Liver (tissue), 9 donors: ENCODE results near the gene CHPT1. TPM values are rescaled to one million over a fixed set of nuclear protein-coding genes. Genes with fewer than 3 reads are reported as not detected.

Experiments
- DNase-seq: peaks from one replicate; pipeline ENCODE4 v3.0.0-alpha.2; 2017; ENCODE audit warnings: low spot score
- H3K27ac ChIP-seq, 2 donors: one replicate each; pipeline ENCODE4 v1.7.0; 2013; ENCODE audit warnings: inconsistent platforms in 2 of 2, low read length in 2 of 2, control low read depth in 1 of 2, low read depth in 1 of 2, mild to moderate bottlenecking in 1 of 2
- H3K27me3 ChIP-seq, 4 donors: one replicate each; pipeline versions ENCODE4 v1.6.1 to v1.7.0; 2013; ENCODE audit warnings: low read length in 3 of 4, inconsistent platforms in 1 of 4, mild to moderate bottlenecking in 1 of 4, moderate library complexity in 1 of 4; ENCODE audit not compliant: control insufficient read depth in 4 of 4, insufficient read depth in 4 of 4
- H3K36me3 ChIP-seq, 4 donors: one replicate each; pipeline versions ENCODE4 v1.6.1 to v1.7.0; 2013; ENCODE audit warnings: low read length in 3 of 4, mild to moderate bottlenecking in 3 of 4, low read depth in 1 of 4, moderate library complexity in 1 of 4; ENCODE audit not compliant: control insufficient read depth in 4 of 4, insufficient read depth in 3 of 4
- H3K4me1 ChIP-seq, 4 donors: one replicate each; pipeline versions ENCODE4 v1.6.1 to v1.7.0; 2013; ENCODE audit warnings: low read length in 3 of 4, mild to moderate bottlenecking in 3 of 4, moderate library complexity in 1 of 4; ENCODE audit not compliant: control insufficient read depth in 4 of 4, insufficient read depth in 4 of 4
- H3K4me3 ChIP-seq, 3 donors: one replicate each; pipeline versions ENCODE4 v1.6.1 to v1.7.0; 2013; ENCODE audit warnings: low read length in 3 of 3, control low read depth in 1 of 3, low read depth in 1 of 3, mild to moderate bottlenecking in 1 of 3
- H3K9ac ChIP-seq, 2 donors: one replicate each; pipeline ENCODE4 v1.7.0; 2013; ENCODE audit warnings: low read length in 2 of 2, mild to moderate bottlenecking in 2 of 2, moderate library complexity in 2 of 2, control low read depth in 1 of 2, low read depth in 1 of 2
- H3K9me3 ChIP-seq, 4 donors: one replicate each; pipeline versions ENCODE4 v1.6.1 to v1.7.0; 2013; ENCODE audit warnings: low read length in 3 of 4; ENCODE audit not compliant: control insufficient read depth in 4 of 4
- ATF3 ChIP-seq: IDR thresholded peaks from 2 replicates; pipeline ENCODE4 v1.6.1; 2016; ENCODE audit warnings: antibody characterized with exemption
- CTCF ChIP-seq: fragments of 150-350 bp; IDR thresholded peaks from 2 replicates; pipeline ENCODE4 v1.5.1; 2017; ENCODE audit warnings: improper control_type of control experiment, low read depth, low read length; ENCODE audit not compliant: missing input control
- EGR1 ChIP-seq, 2 donors: IDR thresholded peaks; 2 replicates each; pipeline ENCODE4 v1.6.1; 2016 to 2018; ENCODE audit warnings: antibody characterized with exemption in 2 of 2, low read depth in 2 of 2
- FOXA1 ChIP-seq: IDR thresholded peaks from 2 replicates; pipeline ENCODE4 v1.6.1; 2016; ENCODE audit warnings: antibody characterized with exemption
- FOXA2 ChIP-seq: IDR thresholded peaks from 2 replicates; pipeline ENCODE4 v1.6.1; 2016; ENCODE audit warnings: antibody characterized with exemption
- GABPA ChIP-seq, 2 donors: IDR thresholded peaks in 1 of 2; conservative IDR thresholded peaks in 1 of 2; 2 replicates each; pipeline ENCODE4 v1.6.1; 2016; ENCODE audit warnings: antibody characterized with exemption in 2 of 2, mild to moderate bottlenecking in 1 of 2, moderate library complexity in 1 of 2
- HNF4A ChIP-seq, 2 donors: conservative IDR thresholded peaks; 2 replicates each; pipeline ENCODE4 v1.6.1; 2016; ENCODE audit warnings: antibody characterized with exemption in 2 of 2, mild to moderate bottlenecking in 2 of 2
- HNF4G ChIP-seq: IDR thresholded peaks from 2 replicates; pipeline ENCODE4 v1.6.1; 2016; ENCODE audit warnings: antibody characterized with exemption
- JUND ChIP-seq, 2 donors: IDR thresholded peaks; 2 replicates each; pipeline ENCODE4 v1.6.1; 2016; ENCODE audit warnings: antibody characterized with exemption in 2 of 2
- MAX ChIP-seq: IDR thresholded peaks from 2 replicates; pipeline ENCODE4 v1.6.1; 2016; ENCODE audit warnings: antibody characterized with exemption
- NR2F2 ChIP-seq: IDR thresholded peaks from 2 replicates; pipeline ENCODE4 v1.6.1; 2016; ENCODE audit warnings: antibody characterized with exemption
- RAD21 ChIP-seq, 2 donors: IDR thresholded peaks; 2 replicates each; pipeline ENCODE4 v1.6.1; 2016; ENCODE audit warnings: antibody characterized with exemption in 2 of 2, mild to moderate bottlenecking in 2 of 2
- REST ChIP-seq: IDR thresholded peaks from 2 replicates; pipeline ENCODE4 v1.6.1; 2016; ENCODE audit warnings: antibody characterized with exemption, mild to moderate bottlenecking
- RXRA ChIP-seq, 2 donors: IDR thresholded peaks; 2 replicates each; pipeline ENCODE4 v1.6.1; 2017 to 2018; ENCODE audit warnings: antibody characterized with exemption in 2 of 2, mild to moderate bottlenecking in 1 of 2
- SP1 ChIP-seq: IDR thresholded peaks from 2 replicates; pipeline ENCODE4 v1.6.1; 2018; ENCODE audit warnings: antibody characterized with exemption, mild to moderate bottlenecking
- TAF1 ChIP-seq: conservative IDR thresholded peaks from 2 replicates; pipeline ENCODE4 v1.6.1; 2016; ENCODE audit warnings: antibody characterized with exemption, mild to moderate bottlenecking
- YY1 ChIP-seq: IDR thresholded peaks from 2 replicates; pipeline ENCODE4 v1.6.1; 2016; ENCODE audit warnings: antibody characterized with exemption, mild to moderate bottlenecking
- ZBTB33 ChIP-seq: IDR thresholded peaks from 2 replicates; pipeline ENCODE4 v1.6.1; 2016; ENCODE audit warnings: antibody characterized with exemption
- WGBS: extraction: QIAGEN DNeasy Blood & Tissue Kit; methylation state at CpG from one replicate; pipeline ENCODE4 v1.1.7; 2013; 5-methylcytosine and 5-hydroxymethylcytosine counted together
- polyA plus RNA-seq, 2 donors: library from polyadenylated mRNA; stranded (reverse) in 1 of 2; unstranded in 1 of 2; fragments of 200-250 nt in 1 of 2; fragments of >200 nt in 1 of 2; fragmentation: Nextera tagmentation in 1 of 2; extraction: Ambion mirVana in 1 of 2; gene quantifications; one replicate each; pipeline versions ENCODE4 v1.2.1 to v1.2.3, GENCODE V29; 2013 to 2015
- total RNA-seq, 2 donors: library from RNA; depleted of rRNA; stranded (reverse); fragments of >200 nt; gene quantifications; one replicate each; pipeline ENCODE4 v1.2.3, GENCODE V29; 2014
- donor health status: healthy.
- donor health status: healthy.
- donor health status: healthy.
- donor health status: healthy.
- donor health status: healthy.

The CHPT1 gene
- total and polyA plus RNA-seq, 4 donors = 51.5 to 96.6 (median 61.7) TPM

- peaks cover 8 to 55% (median 34%) of the 10 kb centered on the region in 4 donors for H3K36me3 ChIP-seq
- TF ChIP-seq FOXA1 (no peak), HNF4G (no peak), RAD21 (IDR thresholded peaks at IDR 0.05) (no peak), HNF4A (conservative IDR thresholded peaks at IDR 0.05) (no peak), ATF3 (no peak), NR2F2 (no peak), TAF1 (no peak), MAX (no peak), REST (no peak), CTCF (no peak), SP1 (no peak), GABPA (IDR thresholded peaks at IDR 0.05 in 1 of 2, conservative IDR thresholded peaks at IDR 0.05 in 1 of 2) (no peak), JUND (IDR thresholded peaks at IDR 0.05) (no peak), ZBTB33 (no peak), RXRA (IDR thresholded peaks at IDR 0.05) (no peak), EGR1 (IDR thresholded peaks at IDR 0.05; ENCODE audit: low read depth in 2 of 2) (no peak), YY1 (no peak), FOXA2 (no peak)
- WGBS = 99% methylated on average over 1 of the region's 1 CpG
- no peak overlapping the region for H3K9ac ChIP-seq
- no peak overlapping the region for H3K4me3 ChIP-seq
- H3K9me3 ChIP-seq = no peaks in the 10 kb centered on the region
- no peak overlapping the region for H3K27ac ChIP-seq
- no peak for DNase-seq
- H3K4me1 ChIP-seq = no peaks in the 10 kb centered on the region
- no peaks in the 10 kb centered on the region for H3K27me3 ChIP-seq
These were observed 45.8 kb downstream of the CHPT1 start for GRCh38 chr12:101743242-101743641.
